ENCODE measurements around the gene DDOST. TPM values are rescaled to one million over a fixed set of nuclear protein-coding genes. Genes with fewer than 3 reads are reported as not detected.
A peak's percentile ranks its signal among the peaks of the same experiment; 100 is the strongest.
"Not testable (repeated sequence)": the region's sequence is repeated elsewhere in the genome, so short reads cannot be mapped to it uniquely, and the experiment has no call there.

DDOST gene
- total and polyA plus RNA-seq, 9 donors: 114 to 169 (median 142) TPM

DNA sequence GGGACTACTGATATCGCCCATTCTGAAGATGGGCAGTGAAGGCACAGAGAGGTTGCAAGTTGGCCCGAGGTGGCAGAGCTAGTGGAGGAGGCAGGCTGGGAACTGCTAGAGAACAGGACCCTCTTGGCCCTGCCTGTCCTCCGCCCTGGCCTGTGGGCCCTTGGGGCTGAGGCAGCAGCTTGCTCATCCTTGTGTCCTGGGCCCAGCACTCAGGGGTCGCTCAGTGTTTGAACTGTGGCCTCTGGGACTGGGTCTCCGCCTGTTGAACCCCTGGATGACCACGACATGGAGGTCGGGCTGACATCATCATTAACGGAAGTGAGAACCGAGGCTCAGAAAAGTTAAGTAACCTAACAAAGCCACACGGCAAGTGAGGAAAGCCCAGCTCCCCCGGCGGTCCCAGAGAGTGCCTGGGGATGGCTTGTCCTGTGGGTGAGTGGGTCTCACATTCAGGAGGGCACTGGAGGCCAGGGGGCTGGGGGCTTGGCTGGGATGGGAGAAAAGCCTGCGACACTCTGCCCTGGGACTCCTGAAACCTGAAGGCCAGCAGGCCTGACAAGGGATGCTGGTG is 23.0 kb upstream of the DDOST start:
- Histone ChIP-seq H3K27ac (ENCODE audit: low read length) (peak overlapping the region; percentile 79), H3K36me3 (ENCODE audit: control insufficient read depth, insufficient read depth, low read length) (no peaks in the 10 kb centered on the region), H3K4me1 (ENCODE audit: control insufficient read depth, insufficient read depth, low read length) (peaks cover 19% of the 10 kb centered on the region), H3K27me3 (ENCODE audit: control insufficient read depth, insufficient read depth, low read length) (no peaks in the 10 kb centered on the region), H3K4me3 (ENCODE audit: low read length) (peak overlapping the region; percentile 25), H3K9me3 (replicated peaks; ENCODE audit: control insufficient read depth, low read depth, low read length) (no peaks in the 10 kb centered on the region)
- 73% methylated on average over 12 of the region's 13 CpGs for WGBS (ENCODE audit: insufficient coverage)
- DNase-seq: no peak

DNA sequence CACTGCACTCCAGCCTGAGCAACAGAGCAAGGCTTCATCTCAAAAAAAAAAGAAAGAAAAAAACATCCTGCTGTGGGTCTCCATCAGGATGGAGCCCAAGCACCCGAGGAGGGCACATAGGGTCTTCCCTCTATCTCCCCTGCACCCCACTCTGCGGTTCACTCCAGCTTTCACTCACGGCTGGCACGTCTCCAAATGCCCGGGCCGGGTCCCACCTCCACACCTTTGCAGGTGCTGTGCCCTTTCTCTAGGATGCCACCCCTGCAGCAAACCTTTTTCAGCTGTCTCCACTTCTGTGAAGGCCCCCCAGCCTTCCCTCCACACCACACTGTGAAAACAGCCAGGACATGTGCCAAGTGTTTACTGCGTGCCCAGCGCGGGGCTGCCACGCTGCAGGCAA is 22.4 kb upstream of the DDOST start:
- no peaks in the 10 kb centered on the region for H3K27me3 ChIP-seq (ENCODE audit: control insufficient read depth, insufficient read depth, low read length)
- no peak overlapping the region for H3K27ac ChIP-seq (ENCODE audit: low read length)
- H3K9me3 ChIP-seq (replicated peaks; ENCODE audit: control insufficient read depth, low read depth, low read length): no peaks in the 10 kb centered on the region
- no peak overlapping the region for H3K4me3 ChIP-seq (ENCODE audit: low read length)
- no peak for DNase-seq
- peaks cover 19% of the 10 kb centered on the region for H3K4me1 ChIP-seq (ENCODE audit: control insufficient read depth, insufficient read depth, low read length)
- 85% methylated on average over 10 of the region's 10 CpGs for WGBS (ENCODE audit: insufficient coverage)
- H3K36me3 ChIP-seq (ENCODE audit: control insufficient read depth, insufficient read depth, low read length): no peaks in the 10 kb centered on the region

DNA sequence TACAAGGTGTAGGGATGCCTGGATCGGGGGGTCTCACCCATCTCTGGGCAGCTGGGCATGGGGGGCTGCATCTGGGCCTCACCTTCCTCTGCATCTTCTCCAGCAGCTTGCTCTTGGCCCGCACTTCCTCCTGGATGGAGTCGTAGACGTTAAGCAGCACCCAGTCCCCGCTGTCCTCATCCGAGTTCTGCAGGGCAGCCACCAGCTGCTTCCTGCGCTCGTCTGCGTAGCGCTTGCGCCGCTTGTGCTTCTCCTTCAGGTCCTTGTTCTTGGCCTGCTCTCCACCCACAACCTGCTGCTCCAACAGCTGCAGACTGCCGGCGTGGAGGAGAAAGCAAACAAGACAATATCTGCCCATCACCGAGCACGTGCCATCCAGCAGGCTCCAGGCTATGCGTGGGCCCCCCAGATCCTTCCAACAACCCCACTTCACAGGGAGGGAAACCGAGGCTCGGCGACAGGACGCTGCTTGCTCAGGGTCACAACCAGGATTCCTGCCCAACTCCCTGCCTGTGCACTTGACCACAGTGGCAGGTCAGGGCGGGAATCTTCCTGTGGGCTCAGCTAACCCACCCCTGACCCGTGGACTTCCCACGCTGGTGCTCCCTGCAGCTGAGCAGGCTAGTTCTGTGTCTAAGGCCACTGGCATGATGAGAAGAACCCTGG is 21.5 kb upstream of the DDOST start:
- no peak overlapping the region for H3K4me3 ChIP-seq (ENCODE audit: low read length)
- 78% methylated on average over 22 of the region's 24 CpGs for whole genome bisulfite sequencing (ENCODE audit: insufficient coverage)
- no peaks in the 10 kb centered on the region for H3K27me3 ChIP-seq (ENCODE audit: control insufficient read depth, insufficient read depth, low read length)
- peak; percentile 66 for DNase-seq
- no peaks in the 10 kb centered on the region for H3K9me3 ChIP-seq (replicated peaks; ENCODE audit: control insufficient read depth, low read depth, low read length)
- H3K27ac ChIP-seq (ENCODE audit: low read length): no peak overlapping the region
- peaks cover 19% of the 10 kb centered on the region for H3K4me1 ChIP-seq (ENCODE audit: control insufficient read depth, insufficient read depth, low read length)
- H3K36me3 ChIP-seq (ENCODE audit: control insufficient read depth, insufficient read depth, low read length): no peaks in the 10 kb centered on the region

DNA sequence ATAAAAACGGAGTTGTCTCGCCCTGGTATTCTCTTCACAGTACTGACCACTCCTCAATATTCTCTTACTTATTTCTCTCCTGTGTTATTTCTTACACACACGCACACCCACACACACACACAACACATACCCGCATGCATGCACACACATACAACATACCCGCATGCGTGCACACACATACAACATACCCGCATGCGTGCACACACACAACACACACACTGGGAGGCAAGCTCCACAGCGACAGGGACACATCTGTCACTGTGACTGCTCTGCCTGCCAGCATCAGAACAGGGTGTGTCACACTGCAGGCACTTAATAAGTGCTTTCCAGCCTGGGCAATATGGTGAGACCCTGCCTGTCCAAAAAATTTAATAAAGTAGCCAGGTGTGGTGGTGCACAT is 20.8 kb upstream of the DDOST start:
- Histone ChIP-seq H3K9me3 (replicated peaks; ENCODE audit: control insufficient read depth, low read depth, low read length) (no peaks in the 10 kb centered on the region), H3K4me3 (ENCODE audit: low read length) (no peak overlapping the region), H3K36me3 (ENCODE audit: control insufficient read depth, insufficient read depth, low read length) (no peaks in the 10 kb centered on the region), H3K27me3 (ENCODE audit: control insufficient read depth, insufficient read depth, low read length) (no peaks in the 10 kb centered on the region), H3K4me1 (ENCODE audit: control insufficient read depth, insufficient read depth, low read length) (peaks cover 19% of the 10 kb centered on the region), H3K27ac (ENCODE audit: low read length) (no peak overlapping the region)
- 90% methylated on average over 8 of the region's 9 CpGs for WGBS (ENCODE audit: insufficient coverage)
- DNase-seq: no peak

DNA sequence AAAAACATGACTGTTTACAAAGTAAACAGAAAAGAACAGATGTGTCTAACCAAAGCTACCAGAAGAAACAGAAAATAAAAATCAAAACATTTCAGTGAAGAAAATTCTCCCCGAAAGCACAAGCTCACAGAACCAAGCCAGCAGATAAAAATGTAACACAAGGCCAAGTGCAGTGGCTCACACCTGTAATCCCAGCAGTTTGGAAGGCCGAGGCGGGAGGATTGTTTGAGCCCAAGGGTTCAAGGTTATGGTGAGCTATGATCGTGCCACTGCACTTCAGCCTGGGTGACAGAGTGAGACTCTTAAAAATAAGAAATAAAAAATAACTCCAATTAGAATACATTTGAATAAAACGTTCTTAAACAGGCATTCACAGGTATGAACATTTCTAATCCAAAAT is 19.1 kb upstream of the DDOST start:
- H3K27ac ChIP-seq (ENCODE audit: low read length): no peak overlapping the region
- WGBS (ENCODE audit: insufficient coverage): 71% methylated on average over 1 of the region's 5 CpGs
- peaks cover 10% of the 10 kb centered on the region for H3K4me1 ChIP-seq (ENCODE audit: control insufficient read depth, insufficient read depth, low read length)
- H3K27me3 ChIP-seq (ENCODE audit: control insufficient read depth, insufficient read depth, low read length): no peaks in the 10 kb centered on the region
- H3K36me3 ChIP-seq (ENCODE audit: control insufficient read depth, insufficient read depth, low read length): no peaks in the 10 kb centered on the region
- DNase-seq: no peak
- H3K9me3 ChIP-seq (replicated peaks; ENCODE audit: control insufficient read depth, low read depth, low read length): no peaks in the 10 kb centered on the region
- H3K4me3 ChIP-seq (ENCODE audit: low read length): no peak overlapping the region

DNA sequence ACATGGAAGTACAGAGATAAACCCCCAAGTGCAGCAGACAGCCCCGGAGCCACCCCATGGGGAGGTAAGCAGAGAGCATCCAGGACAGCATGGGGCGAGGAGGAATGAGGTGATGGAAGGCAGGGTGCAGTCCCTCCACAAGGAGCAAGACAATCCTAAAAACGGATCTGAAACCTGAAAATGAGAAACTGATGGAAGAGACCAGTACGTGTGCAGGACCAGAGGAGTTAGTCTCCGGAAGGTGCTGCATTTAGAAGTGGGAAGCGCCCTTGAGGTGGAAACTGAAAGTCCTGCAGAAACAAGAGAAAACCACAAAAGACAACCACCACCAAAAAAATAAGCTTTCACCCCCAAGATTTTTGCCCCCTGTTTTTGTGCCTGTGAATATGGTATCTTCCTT is 17.4 kb upstream of the DDOST start:
- Histone ChIP-seq H3K36me3 (ENCODE audit: control insufficient read depth, insufficient read depth, low read length) (no peaks in the 10 kb centered on the region), H3K9me3 (replicated peaks; ENCODE audit: control insufficient read depth, low read depth, low read length) (no peaks in the 10 kb centered on the region), H3K4me1 (ENCODE audit: control insufficient read depth, insufficient read depth, low read length) (peaks cover under 1% of the 10 kb centered on the region), H3K27ac (ENCODE audit: low read length) (no peak overlapping the region), H3K27me3 (ENCODE audit: control insufficient read depth, insufficient read depth, low read length) (no peaks in the 10 kb centered on the region), H3K4me3 (ENCODE audit: low read length) (no peak overlapping the region)
- DNase-seq: no peak
- WGBS (ENCODE audit: insufficient coverage): 85% methylated on average over 3 of the region's 6 CpGs

DNA sequence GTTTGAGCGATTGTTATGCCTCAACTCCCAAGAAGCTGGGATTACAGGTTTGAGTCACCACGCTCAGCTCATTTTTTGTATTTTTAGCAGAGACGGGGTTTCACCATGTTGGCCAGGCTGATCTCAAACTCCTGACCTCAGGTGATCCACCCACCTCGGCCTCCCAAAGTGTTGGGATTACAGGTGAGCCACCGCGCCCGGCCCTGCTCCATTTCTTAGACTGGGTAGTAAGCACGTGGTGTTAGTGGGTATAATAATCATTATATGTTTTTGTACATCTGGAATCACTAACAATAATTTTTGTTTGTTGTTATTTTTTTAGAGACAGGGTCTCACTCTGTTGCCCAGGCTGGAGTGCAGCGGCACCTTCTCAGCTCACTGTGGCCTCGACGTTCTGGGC is 12.5 kb upstream of the DDOST start:
- not testable (repeated sequence) for H3K27ac ChIP-seq (ENCODE audit: low read length); DNase-seq; H3K36me3 ChIP-seq (ENCODE audit: control insufficient read depth, insufficient read depth, low read length); H3K27me3 ChIP-seq (ENCODE audit: control insufficient read depth, insufficient read depth, low read length); H3K4me3 ChIP-seq (ENCODE audit: low read length); H3K4me1 ChIP-seq (ENCODE audit: control insufficient read depth, insufficient read depth, low read length); H3K9me3 ChIP-seq (replicated peaks; ENCODE audit: control insufficient read depth, low read depth, low read length)
- WGBS (ENCODE audit: insufficient coverage): 91% methylated on average over 5 of the region's 11 CpGs

DNA sequence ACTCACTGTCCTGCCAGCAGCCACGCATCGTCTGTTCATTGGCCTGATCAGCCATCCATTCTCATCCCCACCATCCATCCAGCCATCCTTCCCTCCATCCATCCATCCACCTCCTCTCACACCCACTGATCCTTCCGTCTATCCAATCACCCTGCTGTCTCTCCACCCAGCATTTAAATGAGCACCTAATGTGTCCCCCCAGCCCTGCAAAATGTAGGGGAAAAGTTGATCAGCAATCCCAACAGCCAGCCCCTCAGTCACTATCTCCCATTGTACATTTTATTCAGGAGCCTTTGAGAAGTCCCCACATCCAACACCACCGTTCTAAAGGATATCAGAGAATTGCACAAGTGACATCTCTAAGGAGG is 11.1 kb upstream of the DDOST start:
- DNase-seq: no peak
- Histone ChIP-seq H3K27me3 (ENCODE audit: control insufficient read depth, insufficient read depth, low read length) (no peaks in the 10 kb centered on the region), H3K27ac (ENCODE audit: low read length) (no peak overlapping the region), H3K4me3 (ENCODE audit: low read length) (no peak overlapping the region), H3K36me3 (ENCODE audit: control insufficient read depth, insufficient read depth, low read length) (no peaks in the 10 kb centered on the region), H3K4me1 (ENCODE audit: control insufficient read depth, insufficient read depth, low read length) (no peaks in the 10 kb centered on the region), H3K9me3 (replicated peaks; ENCODE audit: control insufficient read depth, low read depth, low read length) (no peaks in the 10 kb centered on the region)
- WGBS (ENCODE audit: insufficient coverage): 90% methylated on average over 4 of the region's 4 CpGs

DNA sequence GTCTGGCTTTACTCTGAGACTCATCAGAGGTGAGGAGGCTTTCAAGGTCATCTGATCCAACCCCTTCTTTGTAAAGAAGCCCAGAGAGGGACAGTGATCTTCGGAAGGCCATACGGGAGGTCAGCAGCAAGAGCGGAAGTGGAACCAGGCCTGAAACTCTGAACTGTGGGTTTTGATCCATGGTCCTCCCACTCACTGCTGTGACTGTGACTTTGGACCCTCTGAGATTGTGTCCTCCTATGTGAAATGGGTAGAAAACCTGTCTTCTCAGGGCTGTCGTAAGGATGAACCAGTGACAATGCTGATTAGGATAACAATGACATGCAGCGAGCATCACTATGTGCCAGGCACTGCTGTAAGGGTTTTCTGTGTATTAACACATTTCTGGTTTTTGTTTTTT is 9.8 kb upstream of the DDOST start:
- WGBS (ENCODE audit: insufficient coverage): 90% methylated on average over 5 of the region's 5 CpGs

DNA sequence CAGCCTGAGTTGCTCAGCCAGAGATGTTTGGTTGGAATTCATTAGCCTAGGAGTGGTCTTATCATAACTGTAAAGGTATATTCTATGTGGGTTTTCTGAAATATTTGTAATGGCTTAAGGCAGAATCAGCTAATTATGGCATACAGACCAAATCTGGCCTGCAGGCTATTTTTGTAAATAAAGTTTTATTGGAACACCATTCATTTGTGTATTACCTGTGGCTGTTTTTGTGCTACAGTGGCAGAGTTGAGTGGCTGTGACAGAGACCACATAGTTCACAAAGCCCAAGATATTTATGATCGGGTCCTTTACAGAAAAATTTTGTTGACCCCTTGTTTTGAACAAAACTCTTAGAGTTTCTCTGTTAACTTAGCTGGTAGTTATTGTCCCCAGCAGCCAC is 7.4 kb upstream of the DDOST start:
- no peaks in the 10 kb centered on the region for H3K9me3 ChIP-seq (replicated peaks; ENCODE audit: control insufficient read depth, low read depth, low read length)
- H3K27me3 ChIP-seq (ENCODE audit: control insufficient read depth, insufficient read depth, low read length): no peaks in the 10 kb centered on the region
- DNase-seq: no peak
- no peaks in the 10 kb centered on the region for H3K36me3 ChIP-seq (ENCODE audit: control insufficient read depth, insufficient read depth, low read length)
- 100% methylated on average over 1 of the region's 1 CpG for WGBS (ENCODE audit: insufficient coverage)
- no peaks in the 10 kb centered on the region for H3K4me1 ChIP-seq (ENCODE audit: control insufficient read depth, insufficient read depth, low read length)
- no peak overlapping the region for H3K4me3 ChIP-seq (ENCODE audit: low read length)
- no peak overlapping the region for H3K27ac ChIP-seq (ENCODE audit: low read length)

More for the DNA sequence above, 9.8 kb upstream of the DDOST start:
- Histone ChIP-seq H3K4me3 (ENCODE audit: low read length) (no peak overlapping the region), H3K4me1 (ENCODE audit: control insufficient read depth, insufficient read depth, low read length) (no peaks in the 10 kb centered on the region), H3K36me3 (ENCODE audit: control insufficient read depth, insufficient read depth, low read length) (no peaks in the 10 kb centered on the region), H3K27me3 (ENCODE audit: control insufficient read depth, insufficient read depth, low read length) (no peaks in the 10 kb centered on the region), H3K27ac (ENCODE audit: low read length) (no peak overlapping the region), H3K9me3 (replicated peaks; ENCODE audit: control insufficient read depth, low read depth, low read length) (no peaks in the 10 kb centered on the region)
- DNase-seq: no peak

DNA sequence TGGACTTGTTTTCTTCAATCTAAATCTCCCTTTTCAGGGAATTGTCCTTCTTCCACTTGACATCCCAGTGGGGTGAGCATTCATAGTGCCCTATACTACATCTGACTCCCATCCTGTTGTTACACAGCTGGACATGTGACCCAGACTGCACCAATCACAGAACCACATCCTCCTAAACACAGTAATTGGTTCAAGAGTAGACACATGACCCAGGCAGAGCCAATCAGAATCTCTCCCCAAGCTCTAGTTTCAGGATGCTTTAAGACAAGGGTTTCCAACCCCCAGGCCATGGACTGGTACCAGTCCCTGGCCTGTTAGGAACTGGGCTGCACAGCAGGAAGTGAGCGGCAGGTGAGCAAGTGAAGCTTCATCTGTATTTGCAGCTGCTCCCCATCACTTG is 5.6 kb upstream of the DDOST start:
- WGBS (ENCODE audit: insufficient coverage): 100% methylated on average over 1 of the region's 1 CpG
- no peak for DNase-seq
- Histone ChIP-seq H3K27me3 (ENCODE audit: control insufficient read depth, insufficient read depth, low read length) (no peaks in the 10 kb centered on the region), H3K4me3 (ENCODE audit: low read length) (no peak overlapping the region), H3K27ac (ENCODE audit: low read length) (no peak overlapping the region), H3K9me3 (replicated peaks; ENCODE audit: control insufficient read depth, low read depth, low read length) (no peaks in the 10 kb centered on the region), H3K4me1 (ENCODE audit: control insufficient read depth, insufficient read depth, low read length) (peaks cover 6% of the 10 kb centered on the region), H3K36me3 (ENCODE audit: control insufficient read depth, insufficient read depth, low read length) (no peaks in the 10 kb centered on the region)
